HUES6 (cell line): ENCODE data around the gene ZBTB24.
A peak's percentile ranks its signal among the peaks of the same experiment; 100 is the strongest.

Experiments used
- H3K27ac ChIP-seq: 2 replicates; pipeline ENCODE4 v1.7.0; 2013; ENCODE audit warnings: low read depth, mild to moderate bottlenecking, low read length, inconsistent platforms
- H3K27me3 ChIP-seq: 2 replicates; pipeline ENCODE4 v1.6.1; 2013; ENCODE audit warnings: low read length; ENCODE audit not compliant: control insufficient read depth, insufficient read depth
- H3K36me3 ChIP-seq: 2 replicates; pipeline ENCODE4 v1.6.1; 2013; ENCODE audit warnings: low read length; ENCODE audit not compliant: control insufficient read depth, insufficient read depth
- H3K4me1 ChIP-seq: 2 replicates; pipeline ENCODE4 v1.6.1; 2013; ENCODE audit warnings: low read length; ENCODE audit not compliant: control insufficient read depth, insufficient read depth
- H3K4me3 ChIP-seq: 2 replicates; pipeline ENCODE4 v1.5.1; 2013; ENCODE audit warnings: low read depth, low read length
- H3K9ac ChIP-seq: one replicate; pipeline ENCODE4 v1.6.1; 2013; ENCODE audit warnings: mild to moderate bottlenecking, low read length
- H3K9me3 ChIP-seq: 2 replicates; pipeline ENCODE4 v1.6.1; 2013; ENCODE audit warnings: low read depth, low read length; ENCODE audit not compliant: control insufficient read depth, insufficient read depth

The ZBTB24 gene

DNA sequence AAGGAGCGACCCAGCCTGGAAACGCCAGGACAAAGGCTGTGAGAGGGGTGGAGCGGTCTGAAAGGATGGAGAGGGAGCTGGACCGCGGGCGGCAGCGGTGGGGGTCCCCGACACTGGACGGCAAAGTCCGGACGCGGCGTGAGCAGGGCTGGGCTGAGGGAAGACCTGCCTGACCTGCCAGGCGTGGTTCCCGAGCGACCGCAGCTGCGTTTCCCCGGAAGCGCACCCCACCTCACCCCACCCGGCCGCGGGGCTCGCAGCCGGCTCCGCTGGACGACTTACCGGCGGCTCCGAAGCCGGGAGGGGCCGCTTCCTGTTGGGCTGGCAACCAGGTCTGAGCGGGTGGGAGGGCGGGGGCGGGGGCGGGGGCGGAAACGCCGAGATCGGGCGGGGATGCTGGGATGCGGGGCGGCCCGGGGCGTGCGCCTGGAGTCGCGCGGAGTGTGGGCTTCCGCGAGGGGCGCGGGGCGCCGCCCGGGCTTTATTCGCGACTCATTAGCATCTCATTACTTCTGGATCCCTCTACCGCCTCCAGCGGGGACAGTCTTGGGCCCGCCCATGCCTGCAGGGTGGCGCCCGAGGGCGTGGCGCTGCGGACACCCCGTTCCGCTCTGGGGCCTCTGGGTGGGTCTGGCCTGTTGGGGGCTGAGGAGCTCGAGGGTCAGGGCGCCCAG, 27.4 kb downstream of the ZBTB24 start, which contains the start of gene MICAL1:
Gene MICAL1, minus strand, starts transcription at position 336 of the 674 bp plus-strand sequence. CDS start 1,576 bp downstream, outside the sequence.
- H3K9me3 ChIP-seq, result no peaks in the 10 kb centered on the region
- H3K36me3 ChIP-seq, result peaks cover 23% of the 10 kb centered on the region
- H3K4me1 ChIP-seq, result peaks cover 28% of the 10 kb centered on the region
- H3K27me3 ChIP-seq, result no peaks in the 10 kb centered on the region
- peak within 1 kb of the TSS; percentile 64; the same call in 1 of the 2 replicates for H3K27ac ChIP-seq
- H3K9ac ChIP-seq, result peak within 1 kb of the TSS; percentile 88
- peak within 1 kb of the TSS; percentile 99 for H3K4me3 ChIP-seq

DNA sequence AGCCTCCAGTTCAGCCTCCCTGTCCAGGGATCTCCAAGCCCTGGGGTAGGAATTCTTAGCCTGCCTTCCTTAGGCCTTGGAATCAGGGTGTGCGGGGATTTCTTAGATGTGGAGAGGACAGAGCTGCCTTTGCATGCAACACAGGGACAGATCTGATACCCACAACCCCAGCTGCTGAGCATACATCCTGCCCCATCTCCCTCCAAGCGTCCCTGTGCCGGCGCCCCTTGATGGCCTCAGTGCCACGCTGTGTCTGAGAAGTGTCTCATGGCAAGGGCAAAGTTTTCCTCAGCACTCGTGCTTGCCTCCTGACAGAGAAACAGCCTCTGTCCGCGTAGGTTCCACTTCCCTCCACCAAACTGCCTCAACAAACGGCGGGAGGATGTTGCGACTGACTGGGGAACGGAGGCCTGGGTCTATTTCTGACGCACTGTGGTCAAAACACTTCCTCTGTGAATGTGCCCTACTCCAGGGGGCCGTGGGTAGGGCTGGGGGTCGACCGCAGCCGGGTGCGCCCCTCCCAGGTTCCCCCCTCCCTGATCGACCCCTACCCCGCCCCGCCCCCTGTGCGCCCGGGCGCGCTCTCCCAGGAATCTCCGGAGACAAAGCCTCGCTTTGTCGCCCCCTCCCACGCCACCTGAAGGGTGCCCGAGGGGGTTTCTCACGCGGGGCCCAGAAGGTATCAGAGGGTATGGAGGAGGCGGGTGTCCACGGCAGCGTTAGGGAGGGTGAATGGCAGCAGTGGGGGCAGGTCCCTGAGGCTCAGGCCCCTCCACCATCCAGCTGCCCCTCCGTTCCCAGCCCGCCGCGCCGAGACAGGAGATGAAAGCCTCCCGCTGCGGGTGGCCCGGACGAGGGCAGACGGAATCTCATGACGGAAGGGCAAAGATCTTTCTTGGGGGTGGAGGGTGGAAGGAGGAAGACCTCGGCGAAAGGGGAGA, 28.3 kb downstream of the ZBTB24 start:
- Histone ChIP-seq H3K27ac (peak overlapping the region; percentile 64; the same call in 1 of the 2 replicates), H3K9me3 (no peaks in the 10 kb centered on the region), H3K4me3 (peak overlapping the region; percentile 99), H3K9ac (peak overlapping the region; percentile 88), H3K27me3 (no peaks in the 10 kb centered on the region), H3K4me1 (peaks cover 28% of the 10 kb centered on the region), H3K36me3 (peaks cover 29% of the 10 kb centered on the region)

- no peaks in the 10 kb centered on the region for H3K9me3 ChIP-seq
- H3K27ac ChIP-seq, result no peak overlapping the region
- peaks cover 29% of the 10 kb centered on the region for H3K36me3 ChIP-seq
- peak overlapping the region; percentile 99 for H3K4me3 ChIP-seq
- H3K9ac ChIP-seq, result peak overlapping the region; percentile 41
- H3K27me3 ChIP-seq, result no peaks in the 10 kb centered on the region
- peaks cover 24% of the 10 kb centered on the region for H3K4me1 ChIP-seq
Observed at GRCh38 chr6:109453594-109454495, 29.2 kb downstream of the ZBTB24 start.

GRCh38 chr6:109453156-109453555, 29.9 kb downstream of the ZBTB24 start:
- H3K27me3 ChIP-seq, result no peaks in the 10 kb centered on the region
- no peak overlapping the region for H3K27ac ChIP-seq
- H3K36me3 ChIP-seq, result peaks cover 29% of the 10 kb centered on the region
- H3K9me3 ChIP-seq, result no peaks in the 10 kb centered on the region
- H3K4me3 ChIP-seq, result no peak overlapping the region
- H3K9ac ChIP-seq, result no peak overlapping the region
- H3K4me1 ChIP-seq, result peaks cover 24% of the 10 kb centered on the region

GRCh38 chr6:109452181-109452580, 30.8 kb downstream of the ZBTB24 start:
- Histone ChIP-seq H3K27me3 (no peaks in the 10 kb centered on the region), H3K9ac (no peak overlapping the region), H3K36me3 (peaks cover 34% of the 10 kb centered on the region), H3K4me1 (peaks cover 16% of the 10 kb centered on the region; the same call in 1 of the 2 replicates), H3K9me3 (no peaks in the 10 kb centered on the region), H3K27ac (no peak overlapping the region), H3K4me3 (no peak overlapping the region)

DNA sequence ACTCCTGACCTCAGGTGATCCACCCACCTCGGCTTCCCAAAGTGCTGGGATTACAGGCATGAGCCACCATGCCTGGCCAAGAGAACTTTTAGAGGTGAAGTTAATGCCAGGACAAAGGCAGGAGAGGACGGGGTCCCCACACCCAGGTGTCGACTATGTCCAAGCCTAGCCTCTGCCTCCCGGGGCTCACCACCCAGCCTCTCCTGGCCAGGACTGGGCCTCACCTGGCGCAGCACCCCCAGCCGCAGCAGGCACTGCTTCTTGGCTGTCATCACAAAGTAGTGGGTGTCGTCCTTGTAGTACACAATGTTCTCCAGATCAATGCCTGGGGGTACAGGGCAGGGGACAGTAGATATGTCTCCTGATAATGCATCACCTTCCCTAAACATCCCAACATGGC, 31.6 kb downstream of the ZBTB24 start:
- no peaks in the 10 kb centered on the region for H3K9me3 ChIP-seq
- H3K4me1 ChIP-seq, result peaks cover 8% of the 10 kb centered on the region; the same call in 1 of the 2 replicates
- H3K9ac ChIP-seq, result no peak overlapping the region
- H3K36me3 ChIP-seq, result peaks cover 42% of the 10 kb centered on the region
- no peak overlapping the region for H3K4me3 ChIP-seq
- H3K27me3 ChIP-seq, result no peaks in the 10 kb centered on the region
- H3K27ac ChIP-seq, result no peak overlapping the region

- Histone ChIP-seq H3K9me3 (no peaks in the 10 kb centered on the region), H3K27me3 (no peaks in the 10 kb centered on the region)
Observed at GRCh38 chr6:109450801-109451200, 32.2 kb downstream of the ZBTB24 start.

GRCh38 chr6:109449795-109450673, 33.0 kb downstream of the ZBTB24 start:
- Histone ChIP-seq H3K27ac (no peak overlapping the region), H3K4me1 (peaks cover 8% of the 10 kb centered on the region; the same call in 1 of the 2 replicates), H3K27me3 (no peaks in the 10 kb centered on the region), H3K36me3 (peaks cover 55% of the 10 kb centered on the region), H3K9ac (no peak overlapping the region), H3K4me3 (no peak overlapping the region), H3K9me3 (no peaks in the 10 kb centered on the region)

More at GRCh38 chr6:109450801-109451200, 32.2 kb downstream of the ZBTB24 start:
- Histone ChIP-seq H3K36me3 (peaks cover 47% of the 10 kb centered on the region), H3K27ac (no peak overlapping the region), H3K9ac (no peak overlapping the region), H3K4me1 (peaks cover 8% of the 10 kb centered on the region; the same call in 1 of the 2 replicates), H3K4me3 (no peak overlapping the region)

GRCh38 chr6:109449064-109449794, 33.8 kb downstream of the ZBTB24 start:
- no peak overlapping the region for H3K9ac ChIP-seq
- H3K27ac ChIP-seq, result no peak overlapping the region
- peaks cover 63% of the 10 kb centered on the region for H3K36me3 ChIP-seq
- no peaks in the 10 kb centered on the region for H3K27me3 ChIP-seq
- no peaks in the 10 kb centered on the region for H3K9me3 ChIP-seq
- H3K4me3 ChIP-seq, result no peak overlapping the region
- H3K4me1 ChIP-seq, result peaks cover 3% of the 10 kb centered on the region; the same call in 1 of the 2 replicates
